ENCODE data around the gene NUS1.
"Not testable (repeated sequence)": the region's sequence is repeated elsewhere in the genome, so short reads cannot be mapped to it uniquely, and the experiment has no call there.

- not testable (repeated sequence) for TF ChIP-seq RFX5 (IDR thresholded peaks at IDR 0.05; ENCODE audit: low read depth, low read length); ESRRA (IDR thresholded peaks at IDR 0.05; ENCODE audit: low read length); FOXM1 (IDR thresholded peaks at IDR 0.05; ENCODE audit: low read depth, low read length); USF2 (IDR thresholded peaks at IDR 0.05; ENCODE audit: borderline replicate concordance, low read depth, low read length); CTCF (IDR thresholded peaks at IDR 0.05 in 2 of 3, conservative IDR thresholded peaks at IDR 0.05 in 1 of 3; ENCODE audit: control insufficient read depth in 2 of 3, extremely low read depth in 1 of 3, insufficient read depth in 1 of 3, low read depth in 3 of 3, low read length in 3 of 3); EZH2 (IDR thresholded peaks at IDR 0.05; ENCODE audit: borderline replicate concordance, control insufficient read depth, low read depth, low read length); HCFC1 (IDR thresholded peaks at IDR 0.05; ENCODE audit: low read length)
These were observed 23.3 kb upstream of the NUS1 start for GRCh38 chr6:117651984-117652383.
